ENCODE data around the gene SMYD5.

DNA sequence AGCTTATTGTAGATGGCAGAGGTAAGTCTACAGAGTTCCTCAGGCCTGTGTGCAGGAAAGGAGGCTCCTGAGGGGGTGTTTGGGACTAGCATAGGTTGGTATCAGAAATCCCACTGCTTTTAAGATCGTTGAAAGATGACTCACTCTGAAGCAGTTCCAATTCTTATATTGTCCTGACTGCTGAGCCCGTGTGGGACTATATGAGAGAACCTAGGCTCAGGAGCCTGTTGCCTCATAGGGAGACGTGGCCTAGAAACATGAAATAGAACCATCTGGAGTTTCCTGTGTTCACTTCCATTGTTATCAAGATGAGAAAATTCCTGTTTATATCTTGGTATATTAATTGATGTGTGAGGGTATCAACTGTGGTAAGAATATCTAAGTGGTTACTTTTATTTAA, 25.7 kb downstream of the SMYD5 start:
- TF ChIP-seq, protein P1, sequence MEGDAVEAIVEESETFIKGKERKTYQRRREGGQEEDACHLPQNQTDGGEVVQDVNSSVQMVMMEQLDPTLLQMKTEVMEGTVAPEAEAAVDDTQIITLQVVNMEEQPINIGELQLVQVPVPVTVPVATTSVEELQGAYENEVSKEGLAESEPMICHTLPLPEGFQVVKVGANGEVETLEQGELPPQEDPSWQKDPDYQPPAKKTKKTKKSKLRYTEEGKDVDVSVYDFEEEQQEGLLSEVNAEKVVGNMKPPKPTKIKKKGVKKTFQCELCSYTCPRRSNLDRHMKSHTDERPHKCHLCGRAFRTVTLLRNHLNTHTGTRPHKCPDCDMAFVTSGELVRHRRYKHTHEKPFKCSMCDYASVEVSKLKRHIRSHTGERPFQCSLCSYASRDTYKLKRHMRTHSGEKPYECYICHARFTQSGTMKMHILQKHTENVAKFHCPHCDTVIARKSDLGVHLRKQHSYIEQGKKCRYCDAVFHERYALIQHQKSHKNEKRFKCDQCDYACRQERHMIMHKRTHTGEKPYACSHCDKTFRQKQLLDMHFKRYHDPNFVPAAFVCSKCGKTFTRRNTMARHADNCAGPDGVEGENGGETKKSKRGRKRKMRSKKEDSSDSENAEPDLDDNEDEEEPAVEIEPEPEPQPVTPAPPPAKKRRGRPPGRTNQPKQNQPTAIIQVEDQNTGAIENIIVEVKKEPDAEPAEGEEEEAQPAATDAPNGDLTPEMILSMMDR (IDR thresholded peaks at IDR 0.05), result no peak
- no peak for TF ChIP-seq POLR2A (IDR thresholded peaks at IDR 0.05)
